ENCODE data around the gene CSNK2A2. TPM values are rescaled to one million over a fixed set of nuclear protein-coding genes. Genes with fewer than 3 reads are reported as not detected.
A peak's percentile ranks its signal among the peaks of the same experiment; 100 is the strongest.

CSNK2A2 gene
- total and polyA plus RNA-seq, 9 of the 15 experiments (the other 6 are each of a cell fraction or from before 2014, with no cell fraction given): 20.8 to 109 (median 44.7) TPM

DNA sequence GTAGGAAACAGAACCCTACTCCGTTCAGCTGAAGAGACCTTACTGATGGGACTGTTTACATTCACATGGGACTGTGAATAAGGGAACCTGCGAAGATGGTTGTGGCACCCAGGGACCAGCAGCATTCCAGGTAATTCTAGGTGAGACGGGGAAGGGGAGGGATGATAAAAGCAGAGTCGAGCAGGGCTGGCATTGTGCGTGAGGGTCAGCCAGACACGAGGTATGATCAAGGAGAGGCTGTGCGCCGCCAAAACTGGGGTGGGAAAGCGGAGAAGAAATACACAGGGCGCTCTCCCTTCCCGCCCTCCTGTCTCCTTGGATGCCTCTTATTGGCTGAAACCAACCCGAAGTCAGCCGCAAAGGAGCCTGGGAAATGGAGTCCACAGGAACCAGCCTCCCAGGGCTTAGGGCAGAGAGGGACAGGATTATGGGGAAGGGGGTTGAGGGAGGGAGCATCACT is 38.4 kb upstream of the CSNK2A2 start (continued):
- TF ChIP-seq, protein P1, sequence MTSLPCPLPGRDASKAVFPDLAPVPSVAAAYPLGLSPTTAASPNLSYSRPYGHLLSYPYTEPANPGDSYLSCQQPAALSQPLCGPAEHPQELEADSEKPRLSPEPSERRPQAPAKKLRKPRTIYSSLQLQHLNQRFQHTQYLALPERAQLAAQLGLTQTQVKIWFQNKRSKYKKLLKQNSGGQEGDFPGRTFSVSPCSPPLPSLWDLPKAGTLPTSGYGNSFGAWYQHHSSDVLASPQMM (CRISPR knock-in tag; IDR thresholded peaks at IDR 0.05): no peak
- TF ChIP-seq FOXJ2 (tag; IDR thresholded peaks at IDR 0.05): no peak
- no peak for TF ChIP-seq NFIC (IDR thresholded peaks at IDR 0.05)
- no peak for TF ChIP-seq ZNF408 (CRISPR knock-in tag; IDR thresholded peaks at IDR 0.05; ENCODE audit: low read depth)
- 0 out of 2 replicates have a peak, but pooled peaks have one; percentile 66 for TF ChIP-seq E2F3 (CRISPR knock-in tag; IDR thresholded peaks at IDR 0.05)
- TF ChIP-seq ZZZ3 (IDR thresholded peaks at IDR 0.05): no peak
- TF ChIP-seq BRD4 (IDR thresholded peaks at IDR 0.05): no peak
- TF ChIP-seq KAT8 (IDR thresholded peaks at IDR 0.05; ENCODE audit: low read depth): no peak
- TF ChIP-seq MIER1 (IDR thresholded peaks at IDR 0.05; ENCODE audit: low read depth): no peak
- TF ChIP-seq SAFB2 (IDR thresholded peaks at IDR 0.05; ENCODE audit: borderline replicate concordance, low read depth, low read length, severe bottlenecking): no peak
- TF ChIP-seq SMAD4 (CRISPR knock-in tag; conservative IDR thresholded peaks at IDR 0.05): no peak
- TF ChIP-seq, protein P2, sequence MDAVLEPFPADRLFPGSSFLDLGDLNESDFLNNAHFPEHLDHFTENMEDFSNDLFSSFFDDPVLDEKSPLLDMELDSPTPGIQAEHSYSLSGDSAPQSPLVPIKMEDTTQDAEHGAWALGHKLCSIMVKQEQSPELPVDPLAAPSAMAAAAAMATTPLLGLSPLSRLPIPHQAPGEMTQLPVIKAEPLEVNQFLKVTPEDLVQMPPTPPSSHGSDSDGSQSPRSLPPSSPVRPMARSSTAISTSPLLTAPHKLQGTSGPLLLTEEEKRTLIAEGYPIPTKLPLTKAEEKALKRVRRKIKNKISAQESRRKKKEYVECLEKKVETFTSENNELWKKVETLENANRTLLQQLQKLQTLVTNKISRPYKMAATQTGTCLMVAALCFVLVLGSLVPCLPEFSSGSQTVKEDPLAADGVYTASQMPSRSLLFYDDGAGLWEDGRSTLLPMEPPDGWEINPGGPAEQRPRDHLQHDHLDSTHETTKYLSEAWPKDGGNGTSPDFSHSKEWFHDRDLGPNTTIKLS (IDR thresholded peaks at IDR 0.05; ENCODE audit: borderline replicate concordance, low read depth): peak; percentile 59
- TF ChIP-seq ZNF24 (IDR thresholded peaks at IDR 0.05): no peak
- no peak for TF ChIP-seq KLF10 (CRISPR knock-in tag; IDR thresholded peaks at IDR 0.05)
- peak; percentile 48; the same call in 1 of the 2 replicates for TF ChIP-seq MYC (IDR thresholded peaks at IDR 0.05; ENCODE audit: low read depth, low read length)
- no peak for TF ChIP-seq MYC (CRISPR knock-in tag; IDR thresholded peaks at IDR 0.05; ENCODE audit: borderline replicate concordance, low read depth)
- peak; percentile 88 for TF ChIP-seq ZNF143 (CRISPR knock-in tag; IDR thresholded peaks at IDR 0.05)
- TF ChIP-seq ZNF644 (tag; IDR thresholded peaks at IDR 0.05; ENCODE audit: low read depth): no peak
- TF ChIP-seq TBL1XR1 (IDR thresholded peaks at IDR 0.05; ENCODE audit: low read length in 2 of 2): no peak
- TF ChIP-seq ZNF174 (CRISPR knock-in tag; IDR thresholded peaks at IDR 0.05): no peak
- no peak for TF ChIP-seq PML (IDR thresholded peaks at IDR 0.05; ENCODE audit: low read length)
- TF ChIP-seq, protein P3, sequence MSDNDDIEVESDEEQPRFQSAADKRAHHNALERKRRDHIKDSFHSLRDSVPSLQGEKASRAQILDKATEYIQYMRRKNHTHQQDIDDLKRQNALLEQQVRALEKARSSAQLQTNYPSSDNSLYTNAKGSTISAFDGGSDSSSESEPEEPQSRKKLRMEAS (CRISPR knock-in tag; IDR thresholded peaks at IDR 0.05): peak; percentile 67; the same call in 1 of the 2 replicates
- TF ChIP-seq HDAC6 (IDR thresholded peaks at IDR 0.05; ENCODE audit: low read depth, low read length): no peak
- TF ChIP-seq CREM (IDR thresholded peaks at IDR 0.05; ENCODE audit: low read depth): peak; percentile 45; the same call in 1 of the 2 replicates
- peak; percentile 63; the same call in 1 of the 2 replicates for TF ChIP-seq MBD2 (IDR thresholded peaks at IDR 0.05; ENCODE audit: borderline replicate concordance, low read depth)
- TF ChIP-seq LARP7 (IDR thresholded peaks at IDR 0.05): no peak
- peak; percentile 52 for TF ChIP-seq RBFOX2 (IDR thresholded peaks at IDR 0.05; ENCODE audit: low read depth, low read length)

Data from K562 (cell line).